GM21528 (cell line): Measurements from ENCODE around the gene OST4.
"Not testable (repeated sequence)": the region's sequence is repeated elsewhere in the genome, so short reads cannot be mapped to it uniquely, and the experiment has no call there.

Experiments used
- ATAC-seq: cut with Tn5 transposase; IDR thresholded peaks from one replicate; pipeline ENCODE4 v1.9.1; 2021; ENCODE audit warnings: mild to moderate bottlenecking, moderate library complexity; ENCODE audit not compliant: unreplicated experiment, low FRiP score

Gene OST4

GRCh38 chr2:27071277-27071989, at the start of gene OST4:
Gene OST4, minus strand, starts transcription at chr2:27071654.
- peak; percentile 80 for ATAC-seq

DNA sequence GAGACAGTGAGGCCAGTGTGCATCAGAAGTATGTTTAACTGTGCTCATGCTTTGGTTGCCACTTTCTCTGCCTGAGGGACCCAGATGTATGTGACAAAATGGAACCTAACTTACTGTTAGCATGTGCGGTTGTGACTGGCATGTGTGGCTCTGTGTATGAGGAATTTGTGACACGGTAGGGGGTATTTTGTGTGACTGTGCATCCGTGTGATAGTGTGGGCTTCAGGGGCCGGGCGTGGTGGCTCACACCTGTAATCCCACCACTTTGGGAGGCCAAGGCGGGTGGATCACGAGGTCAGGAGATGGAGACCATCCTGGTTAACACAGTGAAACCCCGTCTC, 47.8 kb upstream of the OST4 start:
- ATAC-seq, result not testable (repeated sequence)

GRCh38 chr2:27118525-27119329, 47.3 kb upstream of the OST4 start, which contains the start of gene CGREF1:
Gene CGREF1, minus strand, starts transcription at chr2:27119128. Its CDS starts 14,762 bp downstream, at chr2:27104366.
- ATAC-seq, result no peak

DNA sequence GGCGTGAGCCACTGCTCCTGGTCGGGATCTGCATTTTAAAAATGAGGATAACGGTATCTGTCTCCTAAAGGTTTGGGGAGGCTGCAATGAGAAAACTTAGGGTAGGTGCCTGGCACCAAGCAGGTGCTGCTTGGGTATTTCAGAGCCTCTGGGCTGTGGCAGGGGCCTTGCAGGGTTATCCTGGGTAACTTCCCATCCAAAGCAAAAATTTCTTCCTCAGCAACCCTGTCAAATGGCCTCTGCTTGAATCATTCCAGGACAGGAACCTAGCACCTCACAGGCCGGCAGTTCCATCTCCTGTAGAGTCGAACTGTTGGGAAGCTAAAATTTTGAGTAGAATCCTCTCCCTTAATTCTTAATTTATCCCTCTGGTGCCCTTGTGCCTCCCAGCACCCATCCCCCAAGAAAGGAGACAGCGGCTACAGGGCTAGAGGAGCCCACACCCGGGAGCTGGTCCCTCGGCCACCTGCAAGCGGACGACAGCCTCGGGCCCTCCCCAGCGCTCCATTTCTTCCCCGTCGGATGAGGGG, 46.6 kb upstream of the OST4 start:
- ATAC-seq, result no peak

GRCh38 chr2:27115519-27115918, 44.1 kb upstream of the OST4 start:
- ATAC-seq, result no peak

GRCh38 chr2:27111392-27112078, 40.1 kb upstream of the OST4 start:
- ATAC-seq, result not testable (repeated sequence)

DNA sequence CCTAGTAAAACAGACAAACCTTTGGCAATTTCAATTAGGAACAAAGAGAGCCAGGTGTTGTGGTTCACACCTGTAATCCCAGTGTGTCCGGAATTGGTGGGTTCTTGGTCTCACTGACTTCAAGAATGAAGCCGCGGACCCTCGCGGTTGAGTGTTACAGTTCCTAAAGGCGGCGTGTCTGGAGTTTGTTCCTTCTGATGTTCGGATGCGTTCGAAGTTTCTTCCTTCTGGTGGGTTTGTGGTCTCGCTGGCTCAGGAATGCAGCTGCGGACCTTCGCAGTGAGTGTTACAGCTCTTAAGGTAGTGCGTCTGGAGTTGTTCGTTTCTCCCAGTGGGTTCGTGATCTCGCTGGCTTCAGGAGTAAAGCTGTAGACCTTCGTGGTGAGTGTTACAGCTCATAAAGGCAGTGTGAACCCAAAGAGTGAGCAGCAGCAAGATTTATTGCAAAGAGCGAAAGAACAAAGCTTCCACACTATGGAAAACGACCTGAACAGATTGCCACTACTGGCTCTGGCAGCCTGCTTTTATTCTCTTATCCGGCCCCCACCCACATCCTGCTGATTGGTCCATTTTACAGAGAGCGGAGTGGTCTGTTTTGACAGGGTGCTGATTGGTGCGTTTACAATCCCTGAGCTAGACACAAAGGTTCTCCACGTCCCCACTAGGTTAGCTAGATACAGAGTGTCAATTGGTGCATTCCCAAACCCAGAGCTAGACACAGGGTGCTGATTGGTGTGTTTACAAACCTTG, 39.3 kb upstream of the OST4 start:
- ATAC-seq, result not testable (repeated sequence)

DNA sequence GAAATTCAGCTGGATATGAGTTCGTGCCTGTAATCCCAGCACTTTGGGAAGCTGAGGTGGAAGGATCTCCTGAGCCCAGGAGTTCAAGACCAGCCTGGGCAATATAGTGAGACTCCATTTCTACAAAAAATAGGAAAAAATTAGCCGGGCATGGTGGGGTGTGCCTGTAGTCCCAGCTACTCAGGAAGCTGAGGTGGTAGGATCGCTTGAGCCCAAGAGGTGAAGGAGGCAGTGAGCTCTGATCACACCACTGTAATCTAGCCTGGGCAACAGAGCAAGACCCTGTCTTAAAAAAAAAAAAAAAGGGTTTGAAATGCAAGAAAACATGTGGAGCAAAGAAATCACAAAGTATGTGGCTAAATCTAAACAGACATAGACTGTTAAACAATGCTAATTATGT, 37.6 kb upstream of the OST4 start:
- no peak for ATAC-seq

- no peak for ATAC-seq
These were observed 36.8 kb upstream of the OST4 start for GRCh38 chr2:27108221-27108620.

- ATAC-seq, result no peak
These were observed 34.5 kb upstream of the OST4 start for GRCh38 chr2:27105981-27106380.

DNA sequence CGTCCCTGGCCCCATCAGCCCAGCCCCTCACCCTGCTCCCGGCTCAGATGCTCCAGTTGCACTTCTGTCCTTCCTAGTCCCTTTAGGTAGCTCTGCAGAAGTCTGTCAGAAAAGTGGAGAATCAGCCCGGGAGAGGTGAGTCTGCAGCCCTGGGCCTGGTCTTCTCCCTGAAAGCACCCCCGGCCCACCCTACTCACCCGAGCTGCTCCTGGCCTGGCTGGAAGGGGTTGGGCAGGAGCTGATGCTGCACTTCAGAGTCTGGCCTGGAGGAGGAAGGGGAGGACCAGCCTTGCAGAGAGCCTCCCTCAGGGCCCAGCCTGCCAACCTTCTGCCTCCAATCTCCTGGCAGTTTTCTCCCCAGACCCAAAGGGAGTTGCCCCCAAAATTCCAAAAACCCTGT, 30.9 kb upstream of the OST4 start:
- ATAC-seq, result no peak

- ATAC-seq, result no peak
These were observed 28.6 kb upstream of the OST4 start for GRCh38 chr2:27100036-27100435.

GRCh38 chr2:27099334-27099955, 28.0 kb upstream of the OST4 start:
- ATAC-seq, result no peak

- ATAC-seq, result no peak
These were observed 25.9 kb upstream of the OST4 start for GRCh38 chr2:27097341-27097740.

GRCh38 chr2:27096748-27097297, 25.4 kb upstream of the OST4 start:
- no peak for ATAC-seq

DNA sequence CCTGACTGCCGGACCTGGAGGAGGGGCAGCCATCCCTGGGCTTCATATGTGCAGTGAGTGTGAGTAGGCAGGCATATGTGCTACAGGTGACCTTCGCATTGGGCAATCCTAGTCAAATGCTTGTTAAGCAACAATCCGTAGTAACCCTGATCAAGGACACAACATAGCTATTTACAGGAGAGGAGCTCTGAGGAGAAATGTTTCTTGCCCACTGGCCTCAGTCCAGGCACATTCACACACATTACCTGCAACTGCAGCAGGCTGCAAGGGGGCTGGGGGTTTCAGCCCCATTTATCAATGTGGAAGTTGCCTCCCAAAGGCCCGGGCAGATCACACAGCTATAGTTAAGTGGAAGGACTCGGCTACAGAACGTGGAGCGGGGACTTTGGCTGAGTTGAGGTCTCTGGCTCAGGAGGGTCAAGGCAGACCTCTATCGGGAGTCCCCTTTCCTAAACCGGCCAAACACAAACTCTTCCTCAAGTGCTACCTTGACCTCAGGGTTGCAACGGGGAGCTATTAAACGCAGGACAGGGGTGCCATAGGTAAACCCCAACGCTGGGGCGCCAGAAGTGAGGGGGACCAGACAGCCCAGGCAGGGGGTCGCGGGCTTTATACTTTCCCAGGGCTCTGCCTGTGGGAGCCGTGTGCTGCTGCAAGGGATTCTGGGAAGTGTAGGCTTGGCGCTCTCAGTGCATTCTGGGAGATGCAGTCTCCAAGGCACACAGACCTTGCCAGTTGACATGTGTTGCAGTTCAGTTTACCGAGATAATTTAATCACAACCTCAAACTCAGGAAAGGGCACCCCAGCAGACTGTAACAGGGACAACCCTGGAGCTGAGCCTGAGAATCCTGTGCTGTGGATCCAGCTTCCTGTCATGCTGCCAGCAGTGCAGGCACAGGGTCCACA, 24.5 kb upstream of the OST4 start:
- no peak for ATAC-seq

DNA sequence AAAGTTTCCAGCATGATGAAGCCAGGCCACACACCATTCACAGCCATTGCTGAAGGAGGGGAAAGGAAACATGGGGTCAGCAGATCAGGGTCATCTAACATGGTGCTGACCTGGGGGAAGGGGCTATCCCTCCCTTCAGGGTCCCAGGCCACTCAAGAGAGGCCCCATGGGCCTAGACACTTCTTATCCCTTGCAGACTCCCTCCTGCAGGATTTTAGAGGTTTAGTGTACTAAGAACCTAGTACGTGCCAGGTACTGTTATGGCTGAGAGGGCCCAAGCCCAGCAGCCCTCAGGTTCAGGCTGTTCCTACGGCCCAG, 23.9 kb upstream of the OST4 start:
- no peak for ATAC-seq

DNA sequence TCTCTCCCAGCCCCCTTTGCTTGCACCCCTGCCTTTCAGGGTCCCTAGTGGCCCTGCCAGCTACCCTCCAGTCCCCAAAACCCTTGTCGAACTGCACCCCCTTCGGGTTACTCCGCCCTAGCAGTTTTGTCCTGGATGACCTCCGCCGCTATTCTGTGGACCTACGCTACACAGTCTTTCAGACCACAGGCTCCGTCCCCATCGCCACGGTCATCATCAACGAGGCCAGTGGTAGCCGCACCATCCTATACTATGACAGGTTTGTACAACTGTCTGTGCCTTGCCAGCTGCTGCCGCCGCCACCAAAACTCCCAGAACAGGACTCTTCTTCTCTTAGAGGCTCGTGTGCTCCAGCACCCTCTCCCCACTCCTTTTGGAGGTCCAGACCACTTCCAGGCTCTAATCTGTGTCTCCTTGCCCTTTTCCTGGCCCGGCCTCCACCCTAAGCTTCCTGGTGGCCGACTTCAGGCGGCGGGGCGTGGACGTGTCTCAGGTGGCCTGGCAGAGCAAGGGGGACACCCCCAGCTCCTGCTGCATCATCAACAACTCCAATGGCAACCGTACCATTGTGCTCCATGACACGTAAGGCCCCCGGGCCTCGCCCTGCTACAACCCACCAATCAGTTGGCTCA, 23.0 kb upstream of the OST4 start:
- no peak for ATAC-seq
